ENCODE data around the gene SMIM41. TPM values are rescaled to one million over a fixed set of nuclear protein-coding genes. Genes with fewer than 3 reads are reported as not detected.

SMIM41 gene
- polyA plus RNA-seq, 2 of the 4 experiments (the other 2 are of a cell fraction) = not detected

DNA sequence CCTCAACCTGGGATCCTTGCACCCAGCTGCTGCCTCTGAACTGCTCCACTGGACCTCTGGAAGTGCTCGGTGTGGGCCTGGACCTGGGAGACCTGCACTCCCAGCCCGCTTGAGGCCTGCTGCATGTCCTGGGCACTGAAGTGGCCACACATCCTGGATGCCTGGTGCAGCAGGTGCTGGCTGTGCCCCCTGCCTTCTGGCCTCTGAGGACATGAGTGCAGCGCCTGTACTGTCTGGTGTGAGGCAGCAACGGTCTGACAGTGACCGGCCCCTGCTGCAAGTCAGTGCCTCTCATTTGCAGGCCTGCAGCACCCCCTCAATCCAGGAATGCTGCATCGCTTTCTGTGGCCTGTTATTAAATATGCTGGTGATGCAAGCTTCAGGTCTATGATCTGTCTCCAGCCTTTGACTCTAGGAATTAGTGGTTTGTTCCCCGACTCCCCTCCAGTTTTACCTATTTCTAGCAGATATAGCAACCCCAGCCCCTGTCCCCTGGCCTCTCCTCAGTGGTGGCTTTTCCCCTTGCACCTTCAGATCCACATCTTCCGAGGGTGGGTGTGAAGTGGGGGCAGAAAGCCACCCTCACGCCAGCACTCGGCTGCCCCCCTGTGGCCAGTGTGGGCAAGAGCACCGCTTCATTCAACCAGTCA lies 3.6 kb downstream of the SMIM41 start:
- FAIRE-seq (no peak), ATAC-seq (peak; percentile 54 to 76), DNase-seq (ENCODE audit: low read depth in 1 of 2, low spot score in 1 of 2) (peak; percentile 57 to 85)
- Histone ChIP-seq H3K4me2 (peak overlapping the region; percentile 30; the same call in 1 of the 3 replicates), H3K4me3 (no peak overlapping the region), H3K4me1 (peaks cover 2% of the 10 kb centered on the region; the same call in 1 of the 3 replicates), H3K9me3 (no peaks in the 10 kb centered on the region), H3K27ac (0 out of 6 replicates have a peak overlapping the region, but pooled peaks of 1 of the 2 experiments have one; percentile 1)
- TF ChIP-seq, protein P1, sequence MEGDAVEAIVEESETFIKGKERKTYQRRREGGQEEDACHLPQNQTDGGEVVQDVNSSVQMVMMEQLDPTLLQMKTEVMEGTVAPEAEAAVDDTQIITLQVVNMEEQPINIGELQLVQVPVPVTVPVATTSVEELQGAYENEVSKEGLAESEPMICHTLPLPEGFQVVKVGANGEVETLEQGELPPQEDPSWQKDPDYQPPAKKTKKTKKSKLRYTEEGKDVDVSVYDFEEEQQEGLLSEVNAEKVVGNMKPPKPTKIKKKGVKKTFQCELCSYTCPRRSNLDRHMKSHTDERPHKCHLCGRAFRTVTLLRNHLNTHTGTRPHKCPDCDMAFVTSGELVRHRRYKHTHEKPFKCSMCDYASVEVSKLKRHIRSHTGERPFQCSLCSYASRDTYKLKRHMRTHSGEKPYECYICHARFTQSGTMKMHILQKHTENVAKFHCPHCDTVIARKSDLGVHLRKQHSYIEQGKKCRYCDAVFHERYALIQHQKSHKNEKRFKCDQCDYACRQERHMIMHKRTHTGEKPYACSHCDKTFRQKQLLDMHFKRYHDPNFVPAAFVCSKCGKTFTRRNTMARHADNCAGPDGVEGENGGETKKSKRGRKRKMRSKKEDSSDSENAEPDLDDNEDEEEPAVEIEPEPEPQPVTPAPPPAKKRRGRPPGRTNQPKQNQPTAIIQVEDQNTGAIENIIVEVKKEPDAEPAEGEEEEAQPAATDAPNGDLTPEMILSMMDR (IDR thresholded peaks at IDR 0.05) = peak; percentile 95
- TF ChIP-seq SMC3 (IDR thresholded peaks at IDR 0.05) (peak; percentile 94), FOXS1 (CRISPR knock-in tag; IDR thresholded peaks at IDR 0.05) (no peak), RAD21 (conservative IDR thresholded peaks at IDR 0.05 in 1 of 2, IDR thresholded peaks at IDR 0.05 in 1 of 2) (peak; percentile 86 to 91), MAZ (IDR thresholded peaks at IDR 0.05; ENCODE audit: borderline replicate concordance, low read depth, low read length) (0 out of 2 replicates have a peak, but pooled peaks have one; percentile 73)
- POLR2A ChIA-PET = interaction anchor here (0.5 to 1.9 kb wide), 2 partner anchors 14 to 57 kb away, joined by 3 to 5 read pairs; no protein-coding TSS in a partner anchor
- CTCF ChIA-PET = interaction anchor here (0.6 to 42.5 kb wide), 23 partner anchors 8 to 857 kb away, joined by 3 to 1730 read pairs (median 4); partner anchors contain the start of genes ATG101, KRT8 and SMIM41
- WGBS (ENCODE audit: missing lambda C conversion rate) = 33% methylated on average over 11 of the region's 11 CpGs

DNA sequence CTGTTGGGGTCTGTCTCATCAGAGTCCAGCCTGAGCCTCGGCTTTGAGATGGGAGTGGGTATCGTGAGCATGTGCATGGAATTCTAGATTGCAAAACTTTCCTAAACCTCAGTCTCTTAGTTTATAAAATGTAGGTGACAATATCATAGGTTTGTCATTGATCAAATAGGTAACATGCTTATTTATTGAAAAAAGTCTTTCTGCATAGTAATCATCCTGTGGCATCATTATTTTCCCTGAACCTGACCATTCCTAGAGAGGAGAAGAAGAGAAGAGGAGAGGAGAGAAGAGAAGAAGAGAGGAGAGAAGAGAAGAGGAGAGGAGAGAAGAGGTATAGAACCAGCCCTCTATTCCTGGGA lies 4.1 kb downstream of the SMIM41 start:
- peaks cover 2% of the 10 kb centered on the region; the same call in 1 of the 3 replicates for H3K4me1 ChIP-seq
- CTCF ChIA-PET = interaction anchor here (1.0 to 42.5 kb wide), 16 partner anchors 10 to 609 kb away, joined by 3 to 1730 read pairs (median 6); partner anchors contain the start of genes ATG101 and SMIM41
- no peaks in the 10 kb centered on the region for H3K9me3 ChIP-seq
- H3K27ac ChIP-seq = no peak overlapping the region
- H3K4me2 ChIP-seq = 0 out of 3 replicates have a peak overlapping the region, but pooled peaks have one; percentile 30
- ATAC-seq (no peak), FAIRE-seq (no peak), DNase-seq (ENCODE audit: low read depth in 1 of 2, low spot score in 1 of 2) (no peak)
- POLR2A ChIA-PET = no interaction called here
- no peak overlapping the region for H3K4me3 ChIP-seq
- TF ChIP-seq BHLHE40 (IDR thresholded peaks at IDR 0.05; ENCODE audit: low read depth, low read length) = no peak
- TF ChIP-seq EP300 (IDR thresholded peaks at IDR 0.05) = no peak
- no peak for TF ChIP-seq HOXB13 (CRISPR knock-in tag; IDR thresholded peaks at IDR 0.05; ENCODE audit: low read depth)
- no peak for TF ChIP-seq NPAS2 (CRISPR knock-in tag; IDR thresholded peaks at IDR 0.05; ENCODE audit: borderline replicate concordance)
- TF ChIP-seq JUNB (IDR thresholded peaks at IDR 0.05) = no peak
- no peak for TF ChIP-seq ZFP36 (IDR thresholded peaks at IDR 0.05; ENCODE audit: borderline replicate concordance, partially characterized antibody)
- no peak for TF ChIP-seq CBX8 (IDR thresholded peaks at IDR 0.05)
- no peak for TF ChIP-seq JUN (IDR thresholded peaks at IDR 0.05)
- TF ChIP-seq HEYL (CRISPR knock-in tag; IDR thresholded peaks at IDR 0.05) = no peak
- no peak for TF ChIP-seq CBX2 (IDR thresholded peaks at IDR 0.05; ENCODE audit: borderline replicate concordance, low read depth)
- TF ChIP-seq CEBPB (IDR thresholded peaks at IDR 0.05) = no peak
- TF ChIP-seq ZNF302 (CRISPR knock-in tag; IDR thresholded peaks at IDR 0.05) = no peak
- no peak for TF ChIP-seq RFX5 (IDR thresholded peaks at IDR 0.05)
- no peak for TF ChIP-seq RNF2 (IDR thresholded peaks at IDR 0.05; ENCODE audit: borderline replicate concordance, low read depth)
- no peak for TF ChIP-seq ESRRA (IDR thresholded peaks at IDR 0.05; ENCODE audit: borderline replicate concordance, low read length)
- WGBS (ENCODE audit: missing lambda C conversion rate) = 0% methylated on average over 2 of the region's 2 CpGs

DNA sequence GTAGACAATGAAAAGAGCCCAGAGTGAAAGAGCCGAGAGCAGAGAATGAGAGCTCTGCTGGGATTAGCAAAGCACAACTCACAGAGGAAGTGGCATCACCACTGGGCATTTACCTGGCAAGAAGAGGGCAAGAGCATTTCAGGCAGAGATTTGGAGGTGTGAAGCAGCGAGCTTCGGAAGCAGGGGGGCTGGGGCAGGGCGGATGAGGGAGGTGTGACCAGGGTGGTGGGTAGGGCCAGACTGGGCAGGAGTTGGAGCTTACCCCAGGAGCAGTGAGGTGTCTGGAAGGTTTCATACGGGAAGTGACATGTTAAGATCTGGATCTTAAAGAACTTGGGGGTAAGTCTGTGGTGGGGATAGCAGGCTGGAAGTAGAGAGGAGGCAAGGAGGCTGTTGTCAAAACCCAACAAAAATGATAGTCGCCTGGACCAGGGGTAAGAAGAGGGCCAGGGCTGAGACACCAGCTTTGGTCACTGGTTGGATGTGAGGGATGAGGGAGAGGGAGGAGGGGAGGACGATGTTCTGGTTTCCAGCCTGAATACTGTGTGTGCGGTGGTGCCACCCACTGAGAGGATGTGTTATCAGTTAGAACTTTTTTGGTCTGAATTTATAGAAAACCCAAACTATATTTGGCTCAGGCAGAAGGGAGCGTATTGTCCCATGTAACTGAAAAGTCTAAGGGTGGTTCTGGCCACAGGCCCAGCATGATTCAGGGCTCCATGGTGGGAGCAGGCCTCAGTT lies 5.2 kb downstream of the SMIM41 start:
- no peak for FAIRE-seq
- no peak overlapping the region for H3K4me3 ChIP-seq
- no peak overlapping the region for H3K27ac ChIP-seq
- no peaks in the 10 kb centered on the region for H3K9me3 ChIP-seq
- WGBS (ENCODE audit: missing lambda C conversion rate) = 63% methylated on average over 9 of the region's 9 CpGs
- peaks cover 2% of the 10 kb centered on the region; the same call in 1 of the 3 replicates for H3K4me1 ChIP-seq
- no peak overlapping the region for H3K4me2 ChIP-seq
- ChIA-PET POLR2A (no interaction called here), CTCF (interaction anchor here (0.6 to 42.5 kb wide), 19 partner anchors 10 to 911 kb away, joined by 3 to 1730 read pairs (median 6); partner anchors contain the start of genes ATG101, NR4A1 and SMIM41)
- no peak for ATAC-seq
- no peak for DNase-seq (ENCODE audit: low read depth in 1 of 2, low spot score in 1 of 2)
- no peak for TF ChIP-seq EHF (CRISPR knock-in tag; IDR thresholded peaks at IDR 0.05)
- TF ChIP-seq ESRRA (IDR thresholded peaks at IDR 0.05; ENCODE audit: borderline replicate concordance, low read length) = no peak
- no peak for TF ChIP-seq KDM1A (IDR thresholded peaks at IDR 0.05; ENCODE audit: low read depth)
- TF ChIP-seq RARB (CRISPR knock-in tag; IDR thresholded peaks at IDR 0.05) = no peak
- no peak for TF ChIP-seq SREBF2 (IDR thresholded peaks at IDR 0.05)
- TF ChIP-seq ZC3H11A (IDR thresholded peaks at IDR 0.05) = no peak
- TF ChIP-seq CHD4 (IDR thresholded peaks at IDR 0.05; ENCODE audit: borderline replicate concordance) = no peak
- TF ChIP-seq MAFK (IDR thresholded peaks at IDR 0.05; ENCODE audit: partially characterized antibody) = no peak
- TF ChIP-seq, protein P2, sequence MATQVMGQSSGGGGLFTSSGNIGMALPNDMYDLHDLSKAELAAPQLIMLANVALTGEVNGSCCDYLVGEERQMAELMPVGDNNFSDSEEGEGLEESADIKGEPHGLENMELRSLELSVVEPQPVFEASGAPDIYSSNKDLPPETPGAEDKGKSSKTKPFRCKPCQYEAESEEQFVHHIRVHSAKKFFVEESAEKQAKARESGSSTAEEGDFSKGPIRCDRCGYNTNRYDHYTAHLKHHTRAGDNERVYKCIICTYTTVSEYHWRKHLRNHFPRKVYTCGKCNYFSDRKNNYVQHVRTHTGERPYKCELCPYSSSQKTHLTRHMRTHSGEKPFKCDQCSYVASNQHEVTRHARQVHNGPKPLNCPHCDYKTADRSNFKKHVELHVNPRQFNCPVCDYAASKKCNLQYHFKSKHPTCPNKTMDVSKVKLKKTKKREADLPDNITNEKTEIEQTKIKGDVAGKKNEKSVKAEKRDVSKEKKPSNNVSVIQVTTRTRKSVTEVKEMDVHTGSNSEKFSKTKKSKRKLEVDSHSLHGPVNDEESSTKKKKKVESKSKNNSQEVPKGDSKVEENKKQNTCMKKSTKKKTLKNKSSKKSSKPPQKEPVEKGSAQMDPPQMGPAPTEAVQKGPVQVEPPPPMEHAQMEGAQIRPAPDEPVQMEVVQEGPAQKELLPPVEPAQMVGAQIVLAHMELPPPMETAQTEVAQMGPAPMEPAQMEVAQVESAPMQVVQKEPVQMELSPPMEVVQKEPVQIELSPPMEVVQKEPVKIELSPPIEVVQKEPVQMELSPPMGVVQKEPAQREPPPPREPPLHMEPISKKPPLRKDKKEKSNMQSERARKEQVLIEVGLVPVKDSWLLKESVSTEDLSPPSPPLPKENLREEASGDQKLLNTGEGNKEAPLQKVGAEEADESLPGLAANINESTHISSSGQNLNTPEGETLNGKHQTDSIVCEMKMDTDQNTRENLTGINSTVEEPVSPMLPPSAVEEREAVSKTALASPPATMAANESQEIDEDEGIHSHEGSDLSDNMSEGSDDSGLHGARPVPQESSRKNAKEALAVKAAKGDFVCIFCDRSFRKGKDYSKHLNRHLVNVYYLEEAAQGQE (IDR thresholded peaks at IDR 0.05) = no peak
